ENCODE results near the gene OR8D1. TPM values are rescaled to one million over a fixed set of nuclear protein-coding genes. Genes with fewer than 3 reads are reported as not detected.

The OR8D1 gene
- polyA plus RNA-seq, 3 donors = not detected

GRCh38 chr11:124331873-124332272 is 18.1 kb upstream of the OR8D1 start:
- TF ChIP-seq, protein P1, sequence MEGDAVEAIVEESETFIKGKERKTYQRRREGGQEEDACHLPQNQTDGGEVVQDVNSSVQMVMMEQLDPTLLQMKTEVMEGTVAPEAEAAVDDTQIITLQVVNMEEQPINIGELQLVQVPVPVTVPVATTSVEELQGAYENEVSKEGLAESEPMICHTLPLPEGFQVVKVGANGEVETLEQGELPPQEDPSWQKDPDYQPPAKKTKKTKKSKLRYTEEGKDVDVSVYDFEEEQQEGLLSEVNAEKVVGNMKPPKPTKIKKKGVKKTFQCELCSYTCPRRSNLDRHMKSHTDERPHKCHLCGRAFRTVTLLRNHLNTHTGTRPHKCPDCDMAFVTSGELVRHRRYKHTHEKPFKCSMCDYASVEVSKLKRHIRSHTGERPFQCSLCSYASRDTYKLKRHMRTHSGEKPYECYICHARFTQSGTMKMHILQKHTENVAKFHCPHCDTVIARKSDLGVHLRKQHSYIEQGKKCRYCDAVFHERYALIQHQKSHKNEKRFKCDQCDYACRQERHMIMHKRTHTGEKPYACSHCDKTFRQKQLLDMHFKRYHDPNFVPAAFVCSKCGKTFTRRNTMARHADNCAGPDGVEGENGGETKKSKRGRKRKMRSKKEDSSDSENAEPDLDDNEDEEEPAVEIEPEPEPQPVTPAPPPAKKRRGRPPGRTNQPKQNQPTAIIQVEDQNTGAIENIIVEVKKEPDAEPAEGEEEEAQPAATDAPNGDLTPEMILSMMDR (IDR thresholded peaks at IDR 0.05) = no peak
- Histone ChIP-seq H3K9me3 (replicated peaks in 1 of 2; ENCODE audit: control insufficient read depth in 1 of 2, insufficient read depth in 1 of 2, low read length in 2 of 2) (no peaks in the 10 kb centered on the region), H3K36me3 (replicated peaks in 1 of 2; ENCODE audit: control insufficient read depth in 1 of 2, insufficient read depth in 2 of 2, low read length in 2 of 2) (no peaks in the 10 kb centered on the region), H3K79me2 (ENCODE audit: insufficient read depth, low read length) (no peaks in the 10 kb centered on the region), H2AFZ (ENCODE audit: insufficient read depth, low read depth, low read length, poor library complexity, severe bottlenecking) (no peak overlapping the region), H3K27me3 (ENCODE audit: control insufficient read depth in 2 of 2, insufficient read depth in 2 of 2, low read length in 2 of 2) (no peaks in the 10 kb centered on the region), H3K4me3 (replicated peaks in 1 of 3; ENCODE audit: low read depth in 2 of 3, low read length in 3 of 3) (no peak overlapping the region), H3K4me2 (replicated peaks; ENCODE audit: extremely low read depth, low read length, poor library complexity, severe bottlenecking) (no peak overlapping the region), H4K20me1 (ENCODE audit: insufficient read depth, low read length) (no peaks in the 10 kb centered on the region), H3K4me1 (ENCODE audit: control insufficient read depth in 1 of 2, insufficient read depth in 2 of 2, low read length in 2 of 2) (peaks cover 27% of the 10 kb centered on the region in 2 donors), H3K27ac (ENCODE audit: low read depth in 1 of 2, low read length in 2 of 2) (no peak overlapping the region), H3K9ac (ENCODE audit: insufficient read depth, low read length, poor library complexity, severe bottlenecking) (no peak overlapping the region)
- Mint-ChIP-seq H3K36me3 (no peaks in the 10 kb centered on the region), H3K27me3 (ENCODE audit: low read depth in 3 of 3) (peaks cover 2 to 3% (median 2%) of the 10 kb centered on the region in 3 donors), H3K9me3 (no peaks in the 10 kb centered on the region), H3K4me1 (peaks cover 24% of the 10 kb centered on the region), H3K27ac (no peak overlapping the region), H3K4me3 (no peak overlapping the region)
- no CpG with 5 or more reads among the region's 3 CpGs for WGBS (ENCODE audit: insufficient coverage)
- intact Hi-C loops (cut with micrococcal nuclease) = no loop called here
- DNase-seq = no peak

DNA sequence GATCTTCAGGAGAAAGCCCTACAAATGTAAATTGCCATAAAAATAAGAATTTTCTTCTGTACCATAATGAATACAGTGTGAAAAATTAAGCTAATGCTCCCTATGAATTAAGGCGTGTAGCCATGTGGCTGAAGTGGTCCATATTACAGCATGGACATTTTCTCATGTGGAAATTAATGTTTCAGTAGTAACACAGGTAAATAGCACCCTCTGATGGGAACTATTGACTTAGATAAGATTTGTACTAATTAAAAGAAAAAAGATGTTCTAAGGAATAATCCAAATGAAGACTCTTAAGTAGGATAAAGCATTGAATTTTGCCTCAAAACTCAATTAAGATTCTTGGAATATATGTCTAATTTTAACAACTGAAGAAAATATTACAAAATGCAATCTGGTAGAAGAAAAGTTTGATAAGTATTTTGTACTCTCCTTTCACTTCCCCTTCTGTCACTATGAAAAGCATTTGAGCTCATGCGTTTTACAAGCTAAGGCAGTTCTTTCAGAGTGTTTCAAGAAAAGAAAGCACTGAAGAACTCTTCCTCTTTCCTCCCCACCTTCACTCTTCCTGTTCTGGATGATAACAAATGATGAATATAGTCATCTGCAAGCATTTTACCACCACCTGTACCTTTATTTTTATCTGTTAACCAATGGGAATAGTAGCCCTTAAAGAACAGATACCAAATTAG is 16.2 kb upstream of the OR8D1 start:
- Mint-ChIP-seq H3K27ac (peak overlapping the region in 1 of 7 donors; percentile 59), H3K9me3 (no peaks in the 10 kb centered on the region), H3K36me3 (no peaks in the 10 kb centered on the region), H3K4me3 (no peak overlapping the region), H3K4me1 (peaks cover 27% of the 10 kb centered on the region), H3K27me3 (ENCODE audit: low read depth in 3 of 3) (peaks cover 2 to 3% (median 2%) of the 10 kb centered on the region in 3 donors)
- peaks cover 27 to 34% of the 10 kb centered on the region in 2 donors for H3K4me1 ChIP-seq (ENCODE audit: control insufficient read depth in 1 of 2, insufficient read depth in 2 of 2, low read length in 2 of 2)
- H3K36me3 ChIP-seq (replicated peaks in 1 of 2; ENCODE audit: control insufficient read depth in 1 of 2, insufficient read depth in 2 of 2, low read length in 2 of 2) = no peaks in the 10 kb centered on the region
- H3K9me3 ChIP-seq (replicated peaks in 1 of 2; ENCODE audit: control insufficient read depth in 1 of 2, insufficient read depth in 1 of 2, low read length in 2 of 2) = no peaks in the 10 kb centered on the region
- peak overlapping the region in 1 of 2 donors; percentile 45 for H3K27ac ChIP-seq (ENCODE audit: low read depth in 1 of 2, low read length in 2 of 2)
- H2AFZ ChIP-seq (ENCODE audit: insufficient read depth, low read depth, low read length, poor library complexity, severe bottlenecking) = no peak overlapping the region
- no peak overlapping the region for H3K4me3 ChIP-seq (replicated peaks in 1 of 3; ENCODE audit: low read depth in 2 of 3, low read length in 3 of 3)
- no peaks in the 10 kb centered on the region for H3K79me2 ChIP-seq (ENCODE audit: insufficient read depth, low read length)
- H4K20me1 ChIP-seq (ENCODE audit: insufficient read depth, low read length) = no peaks in the 10 kb centered on the region
- H3K4me2 ChIP-seq (replicated peaks; ENCODE audit: extremely low read depth, low read length, poor library complexity, severe bottlenecking) = no peak overlapping the region
- intact Hi-C loops (cut with micrococcal nuclease) = no loop called here
- TF ChIP-seq, protein P1 (IDR thresholded peaks at IDR 0.05) = no peak
- peak; percentile 30 to 59 (median 50) for DNase-seq
- no peak overlapping the region for H3K9ac ChIP-seq (ENCODE audit: insufficient read depth, low read length, poor library complexity, severe bottlenecking)
- no peaks in the 10 kb centered on the region for H3K27me3 ChIP-seq (ENCODE audit: control insufficient read depth in 2 of 2, insufficient read depth in 2 of 2, low read length in 2 of 2)
- WGBS (ENCODE audit: insufficient coverage) = no CpG with 5 or more reads among the region's 2 CpGs
